ENCODE measurements around the gene CGNL1.

GRCh38 chr15:57373251-57373881 lies 2.9 kb upstream of the CGNL1 start:
- TF ChIP-seq, protein P1, sequence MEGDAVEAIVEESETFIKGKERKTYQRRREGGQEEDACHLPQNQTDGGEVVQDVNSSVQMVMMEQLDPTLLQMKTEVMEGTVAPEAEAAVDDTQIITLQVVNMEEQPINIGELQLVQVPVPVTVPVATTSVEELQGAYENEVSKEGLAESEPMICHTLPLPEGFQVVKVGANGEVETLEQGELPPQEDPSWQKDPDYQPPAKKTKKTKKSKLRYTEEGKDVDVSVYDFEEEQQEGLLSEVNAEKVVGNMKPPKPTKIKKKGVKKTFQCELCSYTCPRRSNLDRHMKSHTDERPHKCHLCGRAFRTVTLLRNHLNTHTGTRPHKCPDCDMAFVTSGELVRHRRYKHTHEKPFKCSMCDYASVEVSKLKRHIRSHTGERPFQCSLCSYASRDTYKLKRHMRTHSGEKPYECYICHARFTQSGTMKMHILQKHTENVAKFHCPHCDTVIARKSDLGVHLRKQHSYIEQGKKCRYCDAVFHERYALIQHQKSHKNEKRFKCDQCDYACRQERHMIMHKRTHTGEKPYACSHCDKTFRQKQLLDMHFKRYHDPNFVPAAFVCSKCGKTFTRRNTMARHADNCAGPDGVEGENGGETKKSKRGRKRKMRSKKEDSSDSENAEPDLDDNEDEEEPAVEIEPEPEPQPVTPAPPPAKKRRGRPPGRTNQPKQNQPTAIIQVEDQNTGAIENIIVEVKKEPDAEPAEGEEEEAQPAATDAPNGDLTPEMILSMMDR (IDR thresholded peaks at IDR 0.05) = no peak
- no peak for TF ChIP-seq POLR2A (IDR thresholded peaks at IDR 0.05)

Data from lower leg skin (tissue), 3 donors.